GM18502 (cell line): ENCODE measurements around the gene RIT1.
A peak's percentile ranks its signal among the peaks of the same experiment; 100 is the strongest.

Experiments
- ATAC-seq: cut with Tn5 transposase; IDR thresholded peaks from one replicate; pipeline ENCODE4 v1.9.1; 2021; ENCODE audit warnings: mild to moderate bottlenecking; ENCODE audit not compliant: unreplicated experiment, poor library complexity

RIT1 gene, protein sequence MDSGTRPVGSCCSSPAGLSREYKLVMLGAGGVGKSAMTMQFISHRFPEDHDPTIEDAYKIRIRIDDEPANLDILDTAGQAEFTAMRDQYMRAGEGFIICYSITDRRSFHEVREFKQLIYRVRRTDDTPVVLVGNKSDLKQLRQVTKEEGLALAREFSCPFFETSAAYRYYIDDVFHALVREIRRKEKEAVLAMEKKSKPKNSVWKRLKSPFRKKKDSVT

DNA sequence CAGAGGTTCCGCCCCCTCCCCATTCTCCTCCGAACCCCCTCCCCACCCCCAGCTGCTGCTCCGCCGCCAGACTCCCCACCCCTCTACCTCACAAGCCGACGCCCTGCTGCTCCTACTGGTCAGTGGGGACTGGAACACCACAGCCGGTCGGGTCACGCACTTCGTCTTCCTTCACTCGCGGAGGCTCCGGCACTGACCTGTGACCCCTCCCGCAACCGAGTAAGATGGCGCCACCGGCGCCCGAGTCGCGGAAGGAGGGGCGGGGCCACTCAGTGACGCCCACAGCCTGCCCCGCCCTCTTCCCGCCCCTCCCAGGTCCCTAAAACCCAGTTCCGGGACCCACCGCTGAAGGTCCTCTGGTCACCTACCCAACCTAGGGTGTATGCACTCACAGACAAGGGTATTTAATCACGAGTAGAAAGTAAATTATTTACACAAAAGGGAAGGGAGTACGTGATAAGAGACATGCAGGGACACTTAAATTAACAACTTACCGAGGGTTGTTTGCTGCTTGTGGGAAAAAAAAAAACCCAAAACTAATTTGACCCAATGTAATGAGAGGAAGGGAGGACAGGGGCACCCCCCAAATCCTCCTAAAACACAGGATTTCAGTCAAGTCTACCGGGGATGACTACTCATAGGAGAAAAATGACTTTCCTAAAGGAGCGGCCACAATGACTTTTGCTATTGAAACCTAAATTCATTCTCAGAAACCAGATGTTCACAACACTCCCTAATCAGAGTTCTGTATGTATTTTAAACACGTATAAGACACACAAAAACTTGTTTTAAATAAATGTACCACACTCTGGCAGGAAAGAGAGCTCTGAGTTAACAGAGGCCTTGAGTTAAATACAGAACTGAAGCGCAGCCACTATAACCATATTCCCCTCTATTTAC lies at the start of gene RIT1:
Gene RIT1 (minus strand): TSS at position 194 of the 900 bp plus-strand sequence. CDS start 588 bp downstream, outside the sequence.
- peak; percentile 78 for ATAC-seq

DNA sequence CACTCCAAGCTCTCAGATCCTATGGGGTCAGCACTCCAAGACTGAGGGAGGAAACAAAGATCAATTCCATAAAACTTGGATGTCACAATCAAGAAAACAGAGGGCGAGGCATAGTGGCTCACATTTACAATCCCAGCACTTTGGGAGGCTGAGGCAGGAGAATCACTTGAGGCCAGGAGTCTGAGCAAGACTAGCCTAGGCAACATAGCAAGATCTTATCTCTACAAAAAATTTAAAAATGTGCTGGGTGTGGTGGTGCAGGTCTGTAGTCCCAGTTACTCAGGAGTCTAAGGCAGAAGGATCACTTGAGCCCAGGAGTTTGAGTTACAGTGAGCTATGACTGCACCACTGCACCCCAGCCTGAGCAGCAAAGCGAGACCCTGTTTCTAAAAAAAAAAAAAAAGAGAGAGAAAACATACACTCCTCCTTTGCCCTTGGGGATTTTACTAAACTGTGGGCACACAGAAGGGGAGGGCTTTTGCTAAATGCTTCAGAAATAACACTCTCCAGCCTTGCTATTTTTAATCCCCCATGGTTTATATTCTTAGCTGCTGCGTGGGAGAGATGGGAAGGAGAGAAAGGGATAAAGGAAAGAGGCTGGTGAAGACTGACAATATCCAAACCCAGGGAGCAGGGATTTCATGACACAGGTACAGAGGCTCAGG lies 49.1 kb upstream of the RIT1 start:
- no peak for ATAC-seq

DNA sequence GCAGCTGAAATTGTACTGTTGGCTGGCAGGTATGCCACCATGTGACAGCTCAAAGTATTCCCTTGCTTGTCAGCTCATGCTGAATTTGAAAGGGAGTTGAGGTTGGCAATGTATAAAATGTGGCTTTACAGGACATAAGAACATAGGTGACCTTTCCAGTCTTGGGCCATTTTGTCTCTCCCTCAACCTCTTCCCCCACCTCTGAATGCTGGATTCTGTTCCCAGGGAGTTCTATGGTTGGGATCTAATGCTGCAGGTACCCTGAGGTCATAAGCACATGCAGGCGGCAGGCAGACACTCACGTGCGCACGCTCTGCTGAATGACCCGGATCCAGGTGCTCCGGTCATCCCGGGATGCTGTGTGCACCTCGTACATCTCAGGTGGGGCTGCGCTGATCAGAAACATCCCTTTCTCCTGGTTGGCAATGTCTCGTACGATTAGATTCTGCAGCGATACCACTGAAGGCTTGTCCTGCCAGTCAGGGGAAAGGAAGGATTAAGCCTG lies 46.3 kb upstream of the RIT1 start:
- no peak for ATAC-seq

DNA sequence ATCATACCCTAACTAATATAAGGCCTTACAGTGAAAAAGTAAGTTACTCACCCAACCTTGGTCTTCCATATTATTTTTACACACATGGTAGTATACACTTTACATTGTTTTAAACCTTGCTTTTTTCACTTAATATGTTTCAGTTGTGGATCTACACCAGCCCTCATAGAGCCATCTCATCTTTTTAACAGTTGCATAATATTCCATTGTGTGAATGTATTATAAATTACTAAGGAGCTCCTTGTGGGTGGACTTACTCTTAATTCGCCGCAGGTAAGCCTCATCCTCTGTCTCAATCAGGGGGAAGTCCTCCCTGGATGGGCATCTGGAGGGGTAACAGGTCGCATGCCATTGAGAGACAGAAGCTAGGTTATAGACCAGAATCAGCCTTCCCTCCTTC lies 43.5 kb upstream of the RIT1 start:
- no peak for ATAC-seq

DNA sequence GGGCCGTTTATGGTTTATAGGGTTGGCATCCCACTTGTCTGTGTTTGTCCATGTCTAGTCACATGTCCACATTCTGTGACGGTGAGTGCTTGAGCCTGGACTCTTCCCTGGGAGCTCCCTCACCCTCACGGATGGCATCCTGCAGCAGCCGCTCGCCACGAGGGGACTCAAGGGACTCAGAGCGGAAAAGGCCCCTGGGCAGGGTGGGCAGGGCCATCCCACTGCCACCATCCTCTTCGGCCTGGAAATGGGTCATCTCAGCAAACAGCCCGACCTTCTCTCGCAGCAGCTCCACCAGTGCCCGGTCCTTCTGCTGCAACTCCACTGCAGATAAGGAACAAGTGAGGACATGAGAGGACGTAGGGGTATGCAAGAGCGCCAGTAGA lies 41.3 kb upstream of the RIT1 start:
- ATAC-seq = no peak

DNA sequence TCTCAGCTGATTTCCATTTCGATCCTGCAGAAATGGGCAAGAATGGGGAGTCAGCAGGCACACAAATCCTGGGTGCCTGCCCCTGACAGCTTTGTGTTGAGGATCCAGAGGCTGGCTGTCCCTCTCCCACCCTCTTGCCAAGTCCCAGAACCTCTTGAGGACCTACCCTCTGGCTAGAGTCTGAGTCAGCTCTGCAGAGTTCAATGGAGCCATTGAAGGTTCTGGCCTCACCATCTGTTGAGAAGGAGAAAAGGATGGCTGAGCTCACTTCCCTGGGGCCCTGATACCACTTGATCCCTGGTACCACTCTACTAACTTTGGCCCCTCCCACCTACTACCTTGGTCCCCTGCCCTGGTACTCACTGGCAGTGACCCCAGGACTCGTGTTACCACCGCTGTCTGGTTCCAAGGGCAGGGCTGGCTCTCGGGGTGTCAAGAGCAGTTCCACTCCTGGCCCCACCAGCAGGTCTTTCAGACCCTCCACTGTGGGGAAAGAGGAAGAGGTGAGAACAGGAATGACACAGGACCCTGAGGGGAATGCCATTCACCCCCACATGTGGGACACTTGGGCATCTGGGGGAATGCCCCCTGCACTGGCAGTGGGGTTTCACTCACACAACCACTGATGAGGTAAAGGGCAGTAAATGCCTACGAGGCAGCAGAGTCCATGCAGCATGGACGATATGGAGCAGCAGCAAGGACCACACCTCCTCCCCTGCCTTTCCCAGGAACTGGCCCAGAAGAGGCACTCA lies 40.8 kb upstream of the RIT1 start:
- no peak for ATAC-seq

- ATAC-seq = no peak
These were observed 39.7 kb upstream of the RIT1 start for GRCh38 chr1:155950829-155951228.

DNA sequence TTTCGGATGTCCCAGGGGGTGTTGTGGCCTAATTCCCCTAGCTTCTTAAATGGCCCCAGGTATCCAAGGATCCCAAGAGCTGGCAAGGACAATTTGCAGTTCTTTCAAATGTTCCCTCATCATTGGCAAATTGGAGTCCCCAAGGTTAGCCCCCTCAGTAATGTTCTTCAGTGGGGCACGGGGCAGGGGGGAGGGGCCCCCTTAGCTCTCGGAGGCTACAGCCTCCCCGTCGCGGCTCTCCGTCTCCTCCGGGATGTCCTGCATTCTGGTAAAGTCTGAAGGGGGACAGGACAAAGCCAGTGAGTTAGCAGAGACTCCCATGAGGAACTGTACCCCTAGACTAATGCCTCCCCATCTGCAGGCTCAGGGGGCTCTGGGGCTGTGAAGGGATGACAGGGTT lies 36.6 kb upstream of the RIT1 start:
- ATAC-seq = no peak

DNA sequence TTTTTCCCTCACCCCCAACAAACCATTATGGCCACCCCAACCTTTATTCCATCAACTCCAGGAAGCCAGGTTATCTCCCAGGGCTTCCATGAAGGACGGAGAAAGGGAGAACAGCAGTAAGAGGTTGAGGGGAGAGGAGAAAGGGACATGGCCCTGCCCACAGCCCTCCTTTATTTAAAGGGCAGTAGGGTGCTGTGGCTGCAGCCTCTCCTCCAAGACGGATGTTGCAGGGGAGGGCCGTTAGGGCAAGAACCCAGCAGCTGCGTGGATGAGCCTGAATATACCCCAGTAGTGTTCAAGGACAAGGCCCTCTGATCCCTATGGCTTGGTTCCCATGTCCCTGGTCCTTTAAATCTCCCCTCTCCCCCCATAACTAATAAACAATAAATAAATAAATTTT lies 36.1 kb upstream of the RIT1 start:
- ATAC-seq = no peak

DNA sequence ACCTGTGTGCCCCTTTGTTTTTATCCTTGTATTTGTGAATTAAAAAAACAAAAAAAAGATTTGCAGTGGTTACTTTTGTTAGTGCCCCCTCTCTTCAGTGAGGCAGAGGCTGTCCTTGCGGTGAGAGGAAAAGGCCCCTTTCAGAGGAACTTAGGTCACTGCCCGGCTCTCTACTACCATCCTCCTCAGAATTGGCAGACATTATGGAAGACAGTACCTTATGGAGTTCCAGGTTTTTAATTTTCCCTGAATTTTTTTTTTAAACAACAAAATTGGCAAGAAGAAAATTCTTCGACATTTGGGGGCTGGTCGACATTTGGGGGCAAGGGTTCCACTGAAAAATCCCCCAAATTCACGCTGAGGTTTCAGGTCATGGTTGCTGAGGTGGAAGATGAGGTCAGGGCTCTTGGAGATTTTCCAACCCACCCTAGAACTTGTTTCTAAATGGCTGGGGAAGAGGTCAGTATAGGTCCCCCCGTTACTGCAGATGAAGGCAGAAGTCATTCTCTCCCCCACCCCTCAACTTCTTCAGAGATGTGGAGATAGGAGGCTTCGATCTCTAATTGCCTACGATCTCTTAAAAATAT lies 35.6 kb upstream of the RIT1 start:
- peak; percentile 20 for ATAC-seq

- ATAC-seq = no peak
These were observed 33.3 kb upstream of the RIT1 start for GRCh38 chr1:155944444-155944799.

DNA sequence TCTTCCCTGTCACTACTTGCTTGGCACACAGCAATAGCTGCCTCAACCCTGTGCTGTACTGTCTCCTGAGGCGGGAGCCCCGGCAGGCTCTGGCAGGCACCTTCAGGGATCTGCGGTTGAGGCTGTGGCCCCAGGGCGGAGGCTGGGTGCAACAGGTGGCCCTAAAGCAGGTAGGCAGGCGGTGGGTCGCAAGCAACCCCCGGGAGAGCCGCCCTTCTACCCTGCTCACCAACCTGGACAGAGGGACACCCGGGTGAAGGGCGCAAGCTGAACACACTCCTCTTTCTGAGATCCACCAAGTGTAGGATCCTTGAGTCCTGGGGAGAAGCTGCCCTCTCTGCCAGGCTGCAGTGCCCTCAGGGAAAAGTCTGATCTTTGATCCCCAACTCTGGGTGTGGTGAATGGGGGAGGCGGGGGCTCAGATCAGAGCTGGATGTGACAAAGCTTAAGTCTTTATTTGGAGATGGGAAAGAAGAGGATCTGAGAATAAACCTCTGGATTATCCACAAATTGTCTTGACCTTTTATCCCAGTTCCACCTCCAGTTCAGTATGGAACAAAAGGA lies 31.5 kb upstream of the RIT1 start:
- ATAC-seq = no peak

- ATAC-seq = no peak
These were observed 30.8 kb upstream of the RIT1 start for GRCh38 chr1:155941845-155942531.

- no peak for ATAC-seq
These were observed 30.1 kb upstream of the RIT1 start, which contains the start of gene RXFP4 for GRCh38 chr1:155940993-155941844. RXFP4 (plus strand) TSS chr1:155941638; CDS start chr1:155941710, 72 bp downstream.

DNA sequence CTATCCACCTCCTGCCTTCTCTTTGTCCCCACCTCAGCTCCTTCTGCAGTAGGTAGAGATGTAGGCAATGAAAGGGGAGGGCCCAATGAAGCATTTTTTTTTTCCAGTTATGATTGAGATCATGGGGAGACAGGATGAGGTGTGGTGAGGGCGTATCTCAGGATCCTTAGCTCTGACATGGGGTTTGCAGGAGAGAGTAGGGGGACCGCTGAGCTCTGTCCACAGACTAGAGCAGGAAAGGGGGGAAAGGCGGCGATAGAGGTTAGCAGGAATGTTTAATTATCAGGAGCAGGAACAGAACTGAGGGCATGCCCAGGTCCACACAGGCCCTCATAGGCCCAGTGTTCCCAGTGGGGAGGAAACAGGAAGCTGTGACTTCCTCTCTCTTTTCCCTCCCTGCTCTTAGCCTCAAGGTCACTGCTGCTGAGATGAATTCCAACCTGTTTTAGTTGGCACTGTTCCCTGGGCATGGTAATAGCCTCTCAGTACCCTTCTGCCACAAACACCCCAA lies 29.4 kb upstream of the RIT1 start:
- no peak for ATAC-seq

DNA sequence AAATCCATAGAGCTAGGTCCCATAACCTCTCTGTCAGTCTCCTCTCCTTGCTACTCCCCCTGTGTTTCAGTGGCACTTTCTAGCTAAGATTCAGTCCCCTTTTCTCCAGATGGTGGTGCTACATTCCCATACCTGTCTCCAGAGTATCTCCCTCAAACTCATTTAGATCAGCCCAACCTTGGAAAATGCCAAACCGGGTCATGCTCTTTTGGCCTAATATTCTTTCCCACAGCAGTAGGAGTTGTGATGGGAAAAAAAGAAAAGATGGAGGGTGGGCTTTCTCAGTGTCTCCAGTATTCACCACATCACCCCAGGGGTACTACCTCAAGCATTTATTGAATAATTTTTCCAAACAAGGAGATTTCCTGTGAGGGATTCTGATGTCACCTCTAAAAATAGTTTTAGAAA lies 27.1 kb upstream of the RIT1 start:
- ATAC-seq = no peak

GRCh38 chr1:155934936-155935590 lies 23.9 kb upstream of the RIT1 start:
- ATAC-seq = no peak
